OCI-LY1 (cell line): ENCODE data around the gene ADARB2.

Experiments used
- EZH2 ChIP-seq: fragments of 200-600 bp; sonication (generic), shearing (Covaris generic); IDR thresholded peaks from 2 replicates; pipeline ENCODE4 v1.8.0; 2017; ENCODE audit warnings: borderline replicate concordance, mixed run types, mild to moderate bottlenecking, antibody characterized with exemption, low read length, moderate library complexity, mixed read lengths
- TF ChIP-seq, protein P1 (sequence below): fragments of 200-600 bp; sonication (generic), shearing (Covaris generic); IDR thresholded peaks from 2 replicates; pipeline ENCODE4 v1.5.1; 2017; ENCODE audit warnings: mild to moderate bottlenecking, antibody characterized with exemption, low read length, moderate library complexity, mixed read lengths

DNA sequence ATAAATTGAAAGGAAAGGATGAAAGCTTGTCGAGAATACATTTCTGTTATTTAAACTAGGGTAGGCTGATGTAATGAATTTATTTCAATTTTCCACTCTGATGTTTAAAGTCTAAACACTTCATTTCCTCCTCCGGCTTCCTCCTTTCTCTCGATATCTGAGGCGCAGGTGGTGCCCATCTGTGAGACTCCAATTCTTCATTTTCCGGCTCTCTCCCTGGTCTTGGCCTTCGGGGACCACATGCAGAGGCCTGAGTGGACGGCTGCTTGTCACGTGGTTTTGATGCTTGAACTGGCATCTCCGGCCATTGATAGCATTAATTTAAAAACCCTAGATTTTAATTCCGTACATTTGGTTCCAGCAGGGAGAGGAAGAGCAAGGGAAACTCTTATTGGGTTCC is 5.8 kb upstream of the ADARB2 start:
- TF ChIP-seq, protein P1, sequence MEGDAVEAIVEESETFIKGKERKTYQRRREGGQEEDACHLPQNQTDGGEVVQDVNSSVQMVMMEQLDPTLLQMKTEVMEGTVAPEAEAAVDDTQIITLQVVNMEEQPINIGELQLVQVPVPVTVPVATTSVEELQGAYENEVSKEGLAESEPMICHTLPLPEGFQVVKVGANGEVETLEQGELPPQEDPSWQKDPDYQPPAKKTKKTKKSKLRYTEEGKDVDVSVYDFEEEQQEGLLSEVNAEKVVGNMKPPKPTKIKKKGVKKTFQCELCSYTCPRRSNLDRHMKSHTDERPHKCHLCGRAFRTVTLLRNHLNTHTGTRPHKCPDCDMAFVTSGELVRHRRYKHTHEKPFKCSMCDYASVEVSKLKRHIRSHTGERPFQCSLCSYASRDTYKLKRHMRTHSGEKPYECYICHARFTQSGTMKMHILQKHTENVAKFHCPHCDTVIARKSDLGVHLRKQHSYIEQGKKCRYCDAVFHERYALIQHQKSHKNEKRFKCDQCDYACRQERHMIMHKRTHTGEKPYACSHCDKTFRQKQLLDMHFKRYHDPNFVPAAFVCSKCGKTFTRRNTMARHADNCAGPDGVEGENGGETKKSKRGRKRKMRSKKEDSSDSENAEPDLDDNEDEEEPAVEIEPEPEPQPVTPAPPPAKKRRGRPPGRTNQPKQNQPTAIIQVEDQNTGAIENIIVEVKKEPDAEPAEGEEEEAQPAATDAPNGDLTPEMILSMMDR = no peak
- TF ChIP-seq EZH2 = no peak
